ES-I3 (cell line): Measurements from ENCODE around the gene FKBP4.
A peak's percentile ranks its signal among the peaks of the same experiment; 100 is the strongest.

ENCODE experiments used
- H3K36me3 ChIP-seq: 2 replicates; pipeline ENCODE4 v1.6.1; 2013; ENCODE audit warnings: mild to moderate bottlenecking, low read length, control low read depth, moderate library complexity; ENCODE audit not compliant: insufficient read depth
- H3K4me1 ChIP-seq: 2 replicates; pipeline ENCODE4 v1.6.1; 2013; ENCODE audit warnings: mild to moderate bottlenecking, control low read depth, low read length; ENCODE audit not compliant: insufficient read depth
- H3K9ac ChIP-seq: 2 replicates; pipeline ENCODE4 v1.6.1; 2013; ENCODE audit warnings: low read depth, mild to moderate bottlenecking, low read length, moderate library complexity
- H3K9me3 ChIP-seq: 2 replicates; pipeline ENCODE4 v1.6.1; 2013; ENCODE audit warnings: mild to moderate bottlenecking, low read length, moderate library complexity; ENCODE audit not compliant: control insufficient read depth, insufficient read depth

Gene FKBP4

DNA sequence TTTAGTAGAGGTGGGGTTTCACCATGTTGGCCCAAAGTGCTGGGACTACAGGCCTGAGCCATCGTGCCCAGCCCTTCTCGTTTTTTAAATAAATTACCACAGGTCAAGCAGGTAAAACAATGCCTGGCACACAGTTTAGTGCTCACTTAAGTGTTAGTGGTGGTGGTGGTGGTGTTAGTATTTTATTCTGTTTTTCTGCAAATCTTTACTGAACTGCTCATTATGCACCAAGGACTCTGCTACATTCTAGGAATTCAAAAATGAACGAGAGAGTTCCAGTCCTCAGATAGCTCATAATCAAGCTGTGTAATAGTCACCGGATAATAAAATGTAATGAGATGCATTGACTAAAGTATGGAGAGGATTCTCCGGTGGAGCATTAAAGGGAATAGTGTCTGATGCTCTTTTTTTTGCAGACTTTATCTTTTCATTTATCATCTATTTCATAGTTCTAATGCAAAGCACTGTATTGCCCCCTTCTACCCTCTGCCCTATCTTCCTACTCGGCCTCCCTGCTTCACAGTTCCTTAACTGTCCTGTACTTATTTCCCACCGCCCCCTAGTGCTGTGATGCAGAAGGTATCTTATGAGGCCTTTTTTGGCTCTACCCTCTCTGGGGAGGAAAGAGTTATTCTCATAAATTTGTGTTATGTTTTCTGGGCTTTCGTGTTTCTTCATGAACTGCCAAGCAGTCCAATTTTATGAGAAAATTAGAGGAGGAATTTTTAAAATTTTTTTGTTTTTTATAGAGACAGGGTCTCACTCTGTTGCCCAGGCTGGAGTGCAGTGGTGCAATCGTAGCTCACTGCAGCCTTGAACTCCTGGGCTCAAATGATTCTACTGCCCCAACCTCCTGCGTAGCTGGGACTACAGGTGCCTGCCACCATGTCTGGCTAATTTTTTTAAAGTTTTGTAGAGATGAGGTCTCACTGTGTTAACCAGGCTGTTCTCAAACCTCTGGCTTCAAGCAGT lies 18.7 kb downstream of the FKBP4 start:
- Histone ChIP-seq H3K36me3 (peaks cover 6% of the 10 kb centered on the region), H3K9ac (peak overlapping the region; percentile 95), H3K4me1 (no peaks in the 10 kb centered on the region), H3K9me3 (no peaks in the 10 kb centered on the region)

DNA sequence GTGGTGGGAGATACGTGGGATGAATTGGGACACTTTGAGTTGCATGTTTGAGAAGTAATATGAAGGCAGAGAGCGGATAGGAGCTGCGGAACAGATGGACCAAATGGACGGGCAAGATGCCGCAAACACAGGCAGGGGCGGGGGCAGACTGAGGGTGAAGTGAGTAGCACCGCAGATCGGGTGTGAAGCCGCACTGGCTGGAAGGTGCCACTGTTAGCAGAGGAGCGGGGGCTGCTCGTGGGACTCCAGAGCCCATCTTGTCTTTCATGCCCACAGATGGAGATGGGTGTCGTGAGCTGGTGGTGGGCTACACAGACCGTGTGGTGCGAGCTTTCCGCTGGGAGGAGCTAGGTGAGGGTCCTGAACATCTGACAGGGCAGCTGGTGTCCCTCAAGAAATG lies 25.0 kb downstream of the FKBP4 start:
- Histone ChIP-seq H3K9ac (no peak overlapping the region), H3K36me3 (peaks cover 24% of the 10 kb centered on the region), H3K9me3 (no peaks in the 10 kb centered on the region), H3K4me1 (peaks cover 8% of the 10 kb centered on the region; the same call in 1 of the 2 replicates)

DNA sequence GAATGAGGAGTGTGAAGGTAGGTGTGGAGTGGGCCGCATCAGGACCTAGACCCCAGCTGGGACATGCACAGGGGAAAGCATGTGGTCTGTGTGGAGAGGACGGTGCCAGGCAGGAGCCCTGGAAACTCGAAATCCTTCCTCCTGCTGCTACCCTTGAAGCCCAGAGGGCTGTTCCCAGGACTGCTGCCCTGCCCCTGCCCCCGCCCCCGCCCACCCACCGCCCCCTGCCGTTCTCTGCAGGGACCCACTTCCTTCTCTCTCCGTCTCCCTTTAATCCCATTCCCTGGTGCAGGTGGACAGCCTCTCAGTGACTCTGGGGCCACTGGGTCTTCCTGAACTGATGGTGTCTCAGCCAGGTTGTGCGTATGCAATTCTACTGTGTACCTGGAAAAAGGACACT lies 25.7 kb downstream of the FKBP4 start:
- H3K36me3 ChIP-seq = peaks cover 24% of the 10 kb centered on the region

DNA sequence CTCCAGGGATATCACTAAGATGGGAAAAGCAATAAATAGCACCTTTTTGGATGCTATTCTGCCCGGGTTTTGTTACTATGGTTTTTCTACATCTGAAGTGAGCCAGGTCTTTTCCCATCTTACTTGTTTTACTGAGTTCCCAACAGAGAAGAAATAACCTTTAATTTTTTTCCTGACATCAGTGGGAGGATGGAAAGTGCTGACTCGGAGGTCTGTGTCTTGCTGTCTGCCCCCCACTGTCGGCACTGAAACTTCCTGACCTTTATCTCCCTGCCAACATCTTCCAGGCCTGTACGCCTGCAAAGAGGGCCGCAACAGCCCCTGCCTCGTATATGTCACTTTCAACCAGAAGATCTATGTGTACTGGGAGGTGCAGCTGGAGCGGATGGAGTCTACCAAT lies 28.7 kb downstream of the FKBP4 start:
- H3K9ac ChIP-seq = no peak overlapping the region
- H3K4me1 ChIP-seq = peaks cover 22% of the 10 kb centered on the region
- H3K36me3 ChIP-seq = peaks cover 25% of the 10 kb centered on the region
- no peaks in the 10 kb centered on the region for H3K9me3 ChIP-seq

More for the DNA sequence above, 25.7 kb downstream of the FKBP4 start:
- Histone ChIP-seq H3K9ac (no peak overlapping the region), H3K4me1 (peaks cover 13% of the 10 kb centered on the region), H3K9me3 (no peaks in the 10 kb centered on the region)

DNA sequence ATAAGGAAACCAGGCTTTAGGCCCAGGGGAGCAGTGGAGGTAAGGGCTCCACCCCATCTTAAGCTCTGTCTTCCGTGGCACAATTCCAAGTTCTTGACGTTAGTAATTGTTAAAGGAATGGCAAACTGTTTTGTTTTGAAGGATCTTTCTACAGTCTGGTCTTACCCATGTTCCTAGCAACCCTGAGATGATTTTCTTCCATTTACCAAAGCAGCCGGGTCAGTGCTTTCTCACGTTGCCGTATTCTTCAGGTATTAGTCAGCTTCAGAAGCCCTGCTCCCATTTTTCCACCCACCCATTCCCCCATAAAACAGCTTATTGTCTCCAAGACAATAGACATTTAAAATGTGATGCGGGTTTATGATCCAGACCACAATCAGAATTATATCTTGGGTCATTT lies 29.8 kb downstream of the FKBP4 start:
- H3K36me3 ChIP-seq = peaks cover 25% of the 10 kb centered on the region
- H3K4me1 ChIP-seq = peaks cover 22% of the 10 kb centered on the region
- no peak overlapping the region for H3K9ac ChIP-seq

DNA sequence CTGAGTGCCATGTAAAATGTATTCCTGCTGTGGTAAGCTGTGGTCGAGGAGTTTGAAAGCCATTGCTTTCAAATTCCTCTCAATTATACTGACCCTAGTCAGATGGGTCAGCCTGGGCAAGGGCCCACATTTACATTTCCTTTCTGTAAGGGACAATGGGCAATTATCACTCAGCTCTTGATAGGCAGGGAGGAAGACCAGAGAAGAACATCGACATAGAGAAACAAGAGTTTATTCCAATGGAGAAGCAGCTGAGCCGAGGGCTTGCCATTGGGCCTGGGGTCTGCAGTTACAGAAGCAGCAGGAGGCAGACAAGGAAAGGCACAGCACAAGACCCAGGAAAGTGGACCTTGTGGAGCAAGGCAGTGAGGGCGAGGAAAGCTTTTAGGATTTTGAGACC lies 30.4 kb downstream of the FKBP4 start:
- Histone ChIP-seq H3K9me3 (no peaks in the 10 kb centered on the region), H3K4me1 (peaks cover 22% of the 10 kb centered on the region), H3K9ac (no peak overlapping the region), H3K36me3 (peaks cover 25% of the 10 kb centered on the region)

More for the DNA sequence above, 29.8 kb downstream of the FKBP4 start:
- H3K9me3 ChIP-seq = no peaks in the 10 kb centered on the region

DNA sequence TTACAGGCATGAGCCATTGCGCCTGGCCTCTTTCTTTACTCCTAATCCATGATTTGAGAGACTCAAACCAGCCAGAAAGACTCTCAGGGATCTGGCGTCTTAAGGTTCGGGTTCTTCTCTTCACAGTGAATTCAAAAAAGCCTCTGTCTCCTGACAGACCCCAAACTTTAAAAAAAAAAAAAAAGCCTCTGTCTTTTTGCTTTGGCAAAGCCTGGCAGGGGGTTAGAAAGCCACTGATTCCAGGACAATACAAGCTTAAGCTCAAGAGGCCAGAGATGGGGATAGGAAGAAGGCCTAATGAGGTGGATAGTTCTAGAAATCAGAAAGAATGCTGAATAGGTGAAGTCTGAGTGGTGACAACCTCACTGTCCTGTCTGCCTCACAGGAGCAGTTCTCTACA lies 31.3 kb downstream of the FKBP4 start:
- no peaks in the 10 kb centered on the region for H3K9me3 ChIP-seq
- H3K4me1 ChIP-seq = peaks cover 22% of the 10 kb centered on the region
- peaks cover 25% of the 10 kb centered on the region for H3K36me3 ChIP-seq
- no peak overlapping the region for H3K9ac ChIP-seq

DNA sequence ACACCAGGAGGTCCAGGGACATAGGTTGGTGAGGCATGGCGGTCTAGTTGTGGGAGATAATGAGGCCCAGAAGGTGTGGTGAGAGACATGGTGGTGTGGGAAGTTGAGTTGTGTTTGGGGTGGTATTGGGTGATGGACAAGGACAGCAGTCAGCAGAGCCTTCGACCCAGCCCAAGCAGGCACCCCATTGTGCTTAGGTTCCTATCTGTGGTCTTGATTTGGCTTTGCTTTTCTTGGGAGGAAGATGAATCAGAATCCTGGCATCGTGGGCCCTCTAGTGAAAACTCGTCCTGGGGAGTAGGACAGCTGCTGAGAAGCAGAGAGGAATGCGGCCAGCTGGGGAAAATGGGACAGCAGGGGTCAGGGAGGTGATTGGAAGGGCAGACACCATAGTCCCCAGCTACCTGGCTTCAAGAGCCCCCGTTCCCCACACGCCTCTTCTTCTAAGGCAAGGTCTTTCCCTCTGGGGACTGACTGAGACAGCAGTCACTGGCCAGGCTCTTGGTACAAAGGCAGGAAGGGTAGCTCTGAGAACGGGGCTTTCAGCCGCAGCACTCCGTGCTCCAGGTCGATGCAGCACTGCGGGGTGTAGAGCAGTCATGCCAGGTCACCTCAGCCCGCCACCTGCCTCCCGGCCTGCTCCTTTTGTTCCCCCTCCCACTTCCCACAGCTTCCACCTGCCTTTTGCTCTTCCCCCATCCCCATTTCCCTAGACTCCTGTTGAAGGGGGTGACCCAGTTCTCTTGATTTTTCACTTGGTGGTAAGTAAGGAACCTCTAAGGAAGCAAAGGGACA lies 32.1 kb downstream of the FKBP4 start:
- peaks cover 22% of the 10 kb centered on the region for H3K4me1 ChIP-seq
- H3K36me3 ChIP-seq = peaks cover 25% of the 10 kb centered on the region
- H3K9ac ChIP-seq = no peak overlapping the region
- H3K9me3 ChIP-seq = no peaks in the 10 kb centered on the region

DNA sequence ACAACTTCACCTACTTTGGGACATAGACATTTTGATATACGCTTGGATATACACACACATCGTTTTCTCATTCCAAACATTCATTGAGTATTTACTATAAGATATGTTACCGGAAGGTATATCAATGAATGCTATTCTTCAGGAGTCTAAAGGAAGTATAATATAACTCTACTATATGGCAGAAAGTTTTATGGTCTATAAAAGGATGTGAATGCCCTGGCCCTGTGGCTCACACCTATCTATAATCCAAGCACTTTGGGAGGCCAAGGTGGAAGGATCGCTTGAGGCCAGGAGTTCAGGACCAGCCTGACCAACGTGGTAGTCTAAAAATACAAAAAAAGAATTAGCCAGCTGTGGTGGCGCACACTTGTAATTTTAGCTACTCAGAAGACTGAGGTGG lies 34.5 kb downstream of the FKBP4 start:
- H3K36me3 ChIP-seq = peaks cover 9% of the 10 kb centered on the region
- H3K9ac ChIP-seq = no peak overlapping the region
- H3K4me1 ChIP-seq = peaks cover 25% of the 10 kb centered on the region
- H3K9me3 ChIP-seq = no peaks in the 10 kb centered on the region

DNA sequence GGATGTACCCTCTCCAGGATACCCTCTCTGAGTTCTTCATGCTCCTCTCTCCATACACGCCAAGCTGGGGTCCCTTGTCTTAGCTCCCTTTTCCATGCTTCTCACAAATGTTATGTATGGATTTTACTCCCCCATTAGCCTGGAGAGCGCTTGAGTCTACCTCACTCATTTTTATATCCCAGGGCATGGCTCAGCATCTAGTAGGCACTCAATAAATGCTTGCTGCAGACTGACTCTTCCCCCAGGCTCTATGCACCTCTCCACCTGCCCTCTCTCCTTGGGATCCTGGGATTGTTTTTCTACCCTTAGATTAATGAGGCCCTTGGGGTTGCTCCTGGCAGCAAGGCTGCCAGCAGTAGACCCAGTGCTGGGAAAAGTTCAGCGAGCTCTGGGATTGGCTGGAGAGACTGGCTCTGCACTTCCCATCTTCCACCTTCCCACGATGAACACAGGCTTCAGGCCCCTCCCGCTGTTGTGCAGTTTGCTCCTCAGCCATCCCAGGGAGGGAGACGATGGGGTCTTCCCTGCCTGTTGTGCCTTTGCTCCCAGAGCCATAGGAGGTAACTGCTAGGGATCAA lies 37.9 kb downstream of the FKBP4 start:
- Histone ChIP-seq H3K36me3 (no peaks in the 10 kb centered on the region), H3K4me1 (peaks cover 15% of the 10 kb centered on the region; the same call in 1 of the 2 replicates), H3K9me3 (no peaks in the 10 kb centered on the region), H3K9ac (no peak overlapping the region)

DNA sequence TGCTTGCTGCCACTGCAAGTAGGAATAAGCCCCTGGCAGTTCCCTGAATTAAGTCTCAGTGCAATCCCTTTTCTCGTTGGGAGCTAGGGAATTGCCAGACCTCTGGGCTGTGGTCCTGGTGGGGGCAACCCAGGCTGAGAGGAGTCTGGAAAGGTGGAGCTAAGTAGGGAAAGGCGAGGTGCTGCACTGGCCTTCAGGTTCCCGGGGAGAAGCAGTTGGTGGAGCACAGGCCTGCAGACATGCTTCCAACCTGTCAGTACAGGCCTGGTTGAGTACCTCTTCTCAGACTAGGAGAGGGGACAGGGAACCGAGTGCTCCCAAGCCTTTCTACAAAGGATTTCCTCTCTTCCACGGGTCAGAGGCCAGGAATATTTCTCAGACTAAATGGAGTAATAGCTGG lies 38.6 kb downstream of the FKBP4 start:
- peaks cover 15% of the 10 kb centered on the region; the same call in 1 of the 2 replicates for H3K4me1 ChIP-seq
- no peaks in the 10 kb centered on the region for H3K36me3 ChIP-seq

DNA sequence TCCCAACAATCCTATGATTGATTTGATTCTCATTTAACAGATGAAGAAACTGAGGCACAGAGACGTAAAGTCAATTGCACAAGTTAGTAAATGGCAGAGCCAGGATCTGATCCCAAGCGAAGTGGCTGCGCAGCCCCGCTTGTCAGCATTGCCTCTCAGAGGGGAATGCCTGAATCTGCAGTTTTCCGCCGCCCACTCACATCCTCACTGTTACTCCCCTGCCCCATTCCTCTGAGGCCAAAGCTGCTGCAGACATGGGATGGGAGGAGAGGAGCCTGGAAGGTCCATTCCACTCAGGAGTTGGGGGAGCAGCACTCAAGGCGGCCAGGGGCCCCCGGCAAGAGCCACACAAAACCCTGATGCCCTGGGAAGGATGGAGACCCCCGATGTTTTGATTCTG lies 39.0 kb downstream of the FKBP4 start:
- Histone ChIP-seq H3K36me3 (no peaks in the 10 kb centered on the region), H3K9ac (no peak overlapping the region), H3K9me3 (no peaks in the 10 kb centered on the region), H3K4me1 (peaks cover 15% of the 10 kb centered on the region; the same call in 1 of the 2 replicates)

More for the DNA sequence above, 38.6 kb downstream of the FKBP4 start:
- Histone ChIP-seq H3K9me3 (no peaks in the 10 kb centered on the region), H3K9ac (no peak overlapping the region)

DNA sequence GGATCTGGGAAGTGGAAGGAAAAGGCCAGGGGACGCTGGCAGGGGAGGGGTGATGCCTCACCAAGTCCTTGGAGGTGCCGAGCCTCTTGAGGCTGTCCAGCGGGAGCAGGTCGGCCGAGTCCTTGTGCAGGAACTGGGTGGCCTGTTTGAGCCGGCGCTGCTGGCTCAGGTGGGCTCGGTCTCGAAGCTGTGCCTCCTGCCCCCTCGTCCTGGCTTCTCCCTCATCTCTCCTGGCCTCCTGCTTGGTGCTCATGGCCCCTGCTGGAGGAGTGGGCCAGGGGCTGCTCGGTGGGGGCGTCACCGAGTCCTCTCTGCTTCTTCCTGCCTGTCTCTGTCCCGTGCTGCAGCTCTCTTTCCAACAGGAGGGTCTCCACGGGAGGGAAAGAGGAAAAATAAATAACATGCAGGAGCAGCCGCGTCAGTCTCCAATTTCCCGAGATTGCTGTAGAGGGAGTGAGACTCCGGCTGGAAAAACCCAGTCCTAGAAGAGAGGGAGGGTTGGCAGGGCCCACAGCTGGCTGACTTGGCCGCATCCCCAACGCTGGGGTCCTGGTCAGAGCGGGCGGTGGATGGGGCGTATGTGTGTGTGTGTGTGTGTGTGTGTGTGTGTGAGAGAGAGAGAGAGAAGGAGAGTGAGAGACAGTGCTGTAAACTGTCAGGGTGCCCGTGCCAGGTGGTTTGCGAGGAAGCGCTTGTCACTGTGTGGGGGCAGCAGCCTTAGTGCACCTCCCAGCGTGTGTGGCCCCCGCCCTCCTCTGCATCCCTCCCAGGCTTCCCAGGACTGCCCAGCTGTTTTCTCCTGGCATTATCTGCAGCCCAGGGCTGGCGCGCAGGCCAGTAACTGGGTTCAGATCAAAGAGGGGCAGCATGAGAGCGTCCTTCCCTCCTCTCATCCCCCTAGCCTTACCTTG lies 40.1 kb downstream of the FKBP4 start, which contains the start of gene NRIP2:
NRIP2 (minus strand) TSS at position 455 of the 911 bp plus-strand sequence; CDS start at position 403, 52 bp downstream.
- Histone ChIP-seq H3K36me3 (peaks cover 2% of the 10 kb centered on the region; the same call in 1 of the 2 replicates), H3K4me1 (peaks cover 15% of the 10 kb centered on the region; the same call in 1 of the 2 replicates), H3K9ac (peak within 1 kb of the TSS; percentile 8; the same call in 1 of the 2 replicates), H3K9me3 (no peaks in the 10 kb centered on the region)
